SU-DHL-6 (cell line): ENCODE measurements around the gene TEDC2.

ENCODE experiments used
- H2AFZ ChIP-seq: fragments of 200-600 bp; sonication (generic); 2 replicates; pipeline ENCODE4 v1.6.1; 2014; ENCODE audit warnings: low read depth, mild to moderate bottlenecking, moderate library complexity, mixed read lengths, antibody characterized with exemption, low read length; ENCODE audit not compliant: severe bottlenecking
- H3F3A ChIP-seq: fragments of 200-600 bp; shearing (Covaris generic); 2 replicates; pipeline ENCODE4 v1.6.0; 2016; ENCODE audit warnings: antibody characterized with exemption, mild to moderate bottlenecking; ENCODE audit not compliant: insufficient read depth
- H3K27ac ChIP-seq: fragments of 200-600 bp; sonication (generic); 2 replicates; pipeline ENCODE4 v1.5.1; 2016; ENCODE audit warnings: low read depth, mild to moderate bottlenecking, low read length, moderate library complexity, mixed read lengths
- H3K27me3 ChIP-seq: fragments of 200-600 bp; sonication (generic), shearing (Covaris generic); 2 replicates; pipeline ENCODE4 v1.6.0; 2014; ENCODE audit warnings: mild to moderate bottlenecking, low read length
- H3K36me3 ChIP-seq: fragments of 200-600 bp; sonication (generic); 2 replicates; pipeline ENCODE4 v1.6.1; 2014; ENCODE audit warnings: mild to moderate bottlenecking, low read length, mixed read lengths
- H3K4me2 ChIP-seq: fragments of 300-600, 200-600 bp; shearing (Covaris generic), sonication (generic); 2 replicates; pipeline ENCODE4 v1.6.0; 2014; ENCODE audit warnings: low read length, low read depth, mild to moderate bottlenecking; ENCODE audit not compliant: poor library complexity, severe bottlenecking
- H3K4me3 ChIP-seq: fragments of 200-600 bp; sonication (generic); 2 replicates; pipeline ENCODE4 v1.5.1; 2014; ENCODE audit warnings: antibody characterized with exemption, low read length, mild to moderate bottlenecking, mixed read lengths; ENCODE audit not compliant: insufficient read depth, poor library complexity, severe bottlenecking
- H3K79me2 ChIP-seq: fragments of 200-600 bp; sonication (generic); 2 replicates; pipeline ENCODE4 v1.6.1; 2014; ENCODE audit warnings: mild to moderate bottlenecking, low read length, moderate library complexity; ENCODE audit not compliant: insufficient read depth
- H3K9ac ChIP-seq: fragments of 200-600 bp; sonication (generic); 2 replicates; pipeline ENCODE4 v1.7.0; 2014; ENCODE audit warnings: mild to moderate bottlenecking, low read length
- H3K9me2 ChIP-seq: fragments of 200-600 bp; sonication (generic); replicated peaks from 2 replicates; pipeline ENCODE4 v1.6.1; 2014; ENCODE audit warnings: low read length; ENCODE audit not compliant: insufficient read depth
- H3K9me3 ChIP-seq: fragments of 200-600 bp; sonication (generic); 2 replicates; pipeline ENCODE4 v1.6.1; 2014; ENCODE audit warnings: low read length, mixed read lengths; ENCODE audit not compliant: insufficient read depth
- H4K20me1 ChIP-seq: fragments of 200-600 bp; sonication (generic); 2 replicates; pipeline ENCODE4 v1.6.1; 2014; ENCODE audit warnings: low read depth, mild to moderate bottlenecking, antibody characterized with exemption, low read length, moderate library complexity, mixed read lengths
- EZH2phosphoT487 ChIP-seq: fragments of 200-600 bp; sonication (generic), shearing (Covaris generic); conservative IDR thresholded peaks from 2 replicates; pipeline ENCODE4 v1.6.1; 2018; ENCODE audit warnings: mild to moderate bottlenecking, antibody characterized with exemption, low read length, moderate library complexity, mixed read lengths
- TF ChIP-seq, protein P1 (sequence below): fragments of 200-600 bp; sonication (generic); IDR thresholded peaks from one replicate; pipeline ENCODE4 v1.5.1; 2017; ENCODE audit warnings: antibody characterized with exemption, mild to moderate bottlenecking, low read length, moderate library complexity; ENCODE audit not compliant: insufficient read depth, poor library complexity, severe bottlenecking

TEDC2 gene

GRCh38 chr16:2492292-2492691, 32.4 kb downstream of the TEDC2 start:
- TF ChIP-seq EZH2phosphoT487: no peak
- TF ChIP-seq, protein P1, sequence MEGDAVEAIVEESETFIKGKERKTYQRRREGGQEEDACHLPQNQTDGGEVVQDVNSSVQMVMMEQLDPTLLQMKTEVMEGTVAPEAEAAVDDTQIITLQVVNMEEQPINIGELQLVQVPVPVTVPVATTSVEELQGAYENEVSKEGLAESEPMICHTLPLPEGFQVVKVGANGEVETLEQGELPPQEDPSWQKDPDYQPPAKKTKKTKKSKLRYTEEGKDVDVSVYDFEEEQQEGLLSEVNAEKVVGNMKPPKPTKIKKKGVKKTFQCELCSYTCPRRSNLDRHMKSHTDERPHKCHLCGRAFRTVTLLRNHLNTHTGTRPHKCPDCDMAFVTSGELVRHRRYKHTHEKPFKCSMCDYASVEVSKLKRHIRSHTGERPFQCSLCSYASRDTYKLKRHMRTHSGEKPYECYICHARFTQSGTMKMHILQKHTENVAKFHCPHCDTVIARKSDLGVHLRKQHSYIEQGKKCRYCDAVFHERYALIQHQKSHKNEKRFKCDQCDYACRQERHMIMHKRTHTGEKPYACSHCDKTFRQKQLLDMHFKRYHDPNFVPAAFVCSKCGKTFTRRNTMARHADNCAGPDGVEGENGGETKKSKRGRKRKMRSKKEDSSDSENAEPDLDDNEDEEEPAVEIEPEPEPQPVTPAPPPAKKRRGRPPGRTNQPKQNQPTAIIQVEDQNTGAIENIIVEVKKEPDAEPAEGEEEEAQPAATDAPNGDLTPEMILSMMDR: no peak
- H3F3A ChIP-seq: no peaks in the 10 kb centered on the region

GRCh38 chr16:2493605-2494004, 33.7 kb downstream of the TEDC2 start:
- no peaks in the 10 kb centered on the region for H4K20me1 ChIP-seq

More at GRCh38 chr16:2492292-2492691, 32.4 kb downstream of the TEDC2 start:
- no peaks in the 10 kb centered on the region for H3K9me3 ChIP-seq
- H3K27ac ChIP-seq: no peak overlapping the region
- no peak overlapping the region for H3K9ac ChIP-seq
- no peak overlapping the region for H3K4me3 ChIP-seq
- H3K9me2 ChIP-seq: no peaks in the 10 kb centered on the region
- H3K27me3 ChIP-seq: no peaks in the 10 kb centered on the region
- no peak overlapping the region for H3K4me2 ChIP-seq
- H4K20me1 ChIP-seq: no peaks in the 10 kb centered on the region
- no peaks in the 10 kb centered on the region for H3K36me3 ChIP-seq
- H2AFZ ChIP-seq: no peak overlapping the region
- no peaks in the 10 kb centered on the region; the same call in 1 of the 2 replicates for H3K79me2 ChIP-seq

DNA sequence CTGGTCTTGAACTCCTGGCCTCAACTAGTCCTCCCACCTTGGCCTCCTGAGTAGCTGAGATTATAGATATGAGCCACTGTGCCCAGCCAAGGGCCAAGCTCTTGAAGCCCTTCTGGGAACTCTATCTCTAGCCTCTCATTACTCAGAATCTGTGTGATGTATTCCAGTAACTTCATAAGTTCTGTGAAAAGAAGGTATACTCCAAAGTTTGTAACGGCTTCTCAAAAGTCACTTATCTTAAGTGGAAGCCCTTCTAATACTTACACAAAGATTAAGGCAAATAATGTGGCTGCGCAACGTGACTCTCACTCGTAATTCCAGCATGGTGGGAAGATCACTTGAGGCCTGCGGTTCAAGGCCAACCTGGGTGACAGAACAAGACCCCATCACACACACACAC, 34.7 kb downstream of the TEDC2 start:
- H2AFZ ChIP-seq: no peak overlapping the region
- no peak overlapping the region for H3K4me3 ChIP-seq
- H3K36me3 ChIP-seq: no peaks in the 10 kb centered on the region
- no peaks in the 10 kb centered on the region for H3K9me2 ChIP-seq
- H3K27ac ChIP-seq: no peak overlapping the region
- no peak overlapping the region for H3K4me2 ChIP-seq
- TF ChIP-seq, protein P1: no peak
- TF ChIP-seq EZH2phosphoT487: no peak
- H3K9ac ChIP-seq: no peak overlapping the region
- H3F3A ChIP-seq: no peaks in the 10 kb centered on the region
- no peaks in the 10 kb centered on the region for H3K27me3 ChIP-seq
- H3K9me3 ChIP-seq: no peaks in the 10 kb centered on the region
- no peaks in the 10 kb centered on the region for H4K20me1 ChIP-seq
- H3K79me2 ChIP-seq: no peaks in the 10 kb centered on the region; the same call in 1 of the 2 replicates

More at GRCh38 chr16:2493605-2494004, 33.7 kb downstream of the TEDC2 start:
- no peaks in the 10 kb centered on the region for H3K9me3 ChIP-seq
- H3F3A ChIP-seq: no peaks in the 10 kb centered on the region
- H3K79me2 ChIP-seq: no peaks in the 10 kb centered on the region; the same call in 1 of the 2 replicates
- no peak overlapping the region for H3K27ac ChIP-seq
- no peaks in the 10 kb centered on the region for H3K27me3 ChIP-seq
- H3K4me2 ChIP-seq: no peak overlapping the region
- H3K9me2 ChIP-seq: no peaks in the 10 kb centered on the region
- no peaks in the 10 kb centered on the region for H3K36me3 ChIP-seq
- TF ChIP-seq, protein P1: no peak
- no peak for TF ChIP-seq EZH2phosphoT487
- H3K4me3 ChIP-seq: no peak overlapping the region
- no peak overlapping the region for H3K9ac ChIP-seq
- H2AFZ ChIP-seq: no peak overlapping the region

GRCh38 chr16:2495041-2495440, 35.1 kb downstream of the TEDC2 start:
- H3F3A ChIP-seq: no peaks in the 10 kb centered on the region
- no peaks in the 10 kb centered on the region for H3K27me3 ChIP-seq
- no peak overlapping the region for H3K4me3 ChIP-seq
- no peak overlapping the region for H3K9ac ChIP-seq
- H3K27ac ChIP-seq: no peak overlapping the region
- no peaks in the 10 kb centered on the region for H4K20me1 ChIP-seq
- no peaks in the 10 kb centered on the region; the same call in 1 of the 2 replicates for H3K79me2 ChIP-seq
- no peak for TF ChIP-seq EZH2phosphoT487
- H3K36me3 ChIP-seq: no peaks in the 10 kb centered on the region
- H3K9me3 ChIP-seq: no peaks in the 10 kb centered on the region
- no peak overlapping the region for H3K4me2 ChIP-seq
- H2AFZ ChIP-seq: no peak overlapping the region
- no peaks in the 10 kb centered on the region for H3K9me2 ChIP-seq
